A673 (cell line): ENCODE measurements around the gene ELOVL6. TPM values are rescaled to one million over a fixed set of nuclear protein-coding genes. Genes with fewer than 3 reads are reported as not detected.
"Not testable (repeated sequence)": the region's sequence is repeated elsewhere in the genome, so short reads cannot be mapped to it uniquely, and the experiment has no call there.

ENCODE experiments used
- BruUV-seq: library from RNA; stranded (reverse); fragments of 400-500 nt; replicated peaks from 2 replicates; lab custom pipeline; 2021; lab: Mats Ljungman, UMichigan
- CTCF ChIA-PET: fragments of 300-600 bp; sonication (Branson Sonifier 250); formaldehyde crosslinking; loops from one replicate; lab custom pipeline; 2022; ENCODE audit warnings: antibody characterized with exemption; lab: Charles Lee
- POLR2A ChIA-PET: fragments of 300-600 bp; sonication (Branson Sonifier 250); formaldehyde crosslinking; loops from one replicate; lab custom pipeline; 2022; ENCODE audit warnings: antibody characterized with exemption; ENCODE audit not compliant: low non-redundant PET; lab: Charles Lee
- DNase-seq: peaks from one replicate; pipeline ENCODE4 v3.0.0-alpha.2; 2015; ENCODE audit warnings: low spot score
- H3K27ac ChIP-seq: fragments of 200-600 bp; sonication (generic); 2 replicates; pipeline ENCODE4 v1.5.1; 2016; ENCODE audit warnings: mixed run types, low read depth, mild to moderate bottlenecking, mixed read lengths, antibody characterized with exemption, low read length; ENCODE audit not compliant: poor library complexity, severe bottlenecking
- H3K27me3 ChIP-seq: fragments of 200-600 bp; sonication (generic); replicated peaks from 2 replicates; pipeline ENCODE4 v1.6.1; 2017; ENCODE audit warnings: mixed run types, low read depth, mild to moderate bottlenecking, mixed read lengths, antibody characterized with exemption, low read length; ENCODE audit not compliant: insufficient read depth, poor library complexity
- H3K36me3 ChIP-seq: fragments of 200-600 bp; sonication (generic); 2 replicates; pipeline ENCODE4 v1.6.1; 2016; ENCODE audit warnings: mixed run types, mild to moderate bottlenecking, mixed read lengths, antibody characterized with exemption, low read length; ENCODE audit not compliant: insufficient read depth, poor library complexity, severe bottlenecking
- H3K4me1 ChIP-seq: fragments of 200-600 bp; sonication (generic); 2 replicates; pipeline ENCODE4 v1.6.1; 2017; ENCODE audit warnings: mixed run types, mild to moderate bottlenecking, mixed read lengths, antibody characterized with exemption, low read length; ENCODE audit not compliant: insufficient read depth, poor library complexity, severe bottlenecking
- H3K4me3 ChIP-seq: fragments of 200-600 bp; sonication (generic); 2 replicates; pipeline ENCODE4 v1.5.1; 2016; ENCODE audit warnings: low read depth, mixed run types, mild to moderate bottlenecking, mixed read lengths, low read length; ENCODE audit not compliant: poor library complexity, severe bottlenecking
- H3K9me3 ChIP-seq: fragments of 200-600 bp; sonication (generic); 2 replicates; pipeline ENCODE4 v1.6.1; 2016; ENCODE audit warnings: mixed run types, low read depth, mild to moderate bottlenecking, mixed read lengths, antibody characterized with exemption, low read length; ENCODE audit not compliant: poor library complexity, severe bottlenecking
- CTCF ChIP-seq: fragments of 300-800, 200-600 bp; sonication (generic); conservative IDR thresholded peaks from 2 replicates; pipeline ENCODE4 v1.5.1; 2017; ENCODE audit warnings: low read depth, mild to moderate bottlenecking, antibody characterized with exemption, low read length, moderate library complexity, mixed read lengths
- EZH2 ChIP-seq: fragments of 200-600 bp; sonication (generic); IDR thresholded peaks from 2 replicates; pipeline ENCODE4 v1.6.1; 2017; ENCODE audit warnings: borderline replicate concordance, low read depth, mild to moderate bottlenecking, mixed read lengths, antibody characterized with exemption, low read length; ENCODE audit not compliant: poor library complexity, severe bottlenecking
- intact Hi-C: fragments of 100-400 bp; cut with micrococcal nuclease; formaldehyde crosslinking; loops from one replicate; pipeline ENCODE4 v1.10.0; 2022; ENCODE audit not compliant: unreplicated experiment
- total RNA-seq: library from RNA; stranded (reverse); gene quantifications from 2 replicates; pipeline ENCODE4 v1.2.3, GENCODE V29; 2021

ELOVL6 gene
- total RNA-seq, 1 experiment from 2014 or later, result 50.0 TPM

GRCh38 chr4:110160618-110161017 lies 37.8 kb downstream of the ELOVL6 start:
- H3K36me3 ChIP-seq, result no peaks in the 10 kb centered on the region
- H3K27ac ChIP-seq, result no peak overlapping the region
- H3K4me1 ChIP-seq, result peaks cover 56% of the 10 kb centered on the region
- no peaks in the 10 kb centered on the region for H3K9me3 ChIP-seq
- intact Hi-C loops, result no loop called here
- BruUV-seq, result no TSS peak
- no peaks in the 10 kb centered on the region for H3K27me3 ChIP-seq
- POLR2A ChIA-PET, result no interaction called here
- H3K4me3 ChIP-seq, result no peak overlapping the region
- TF ChIP-seq CTCF (no peak), EZH2 (no peak)
- no peak for DNase-seq
- CTCF ChIA-PET, result no interaction called here

DNA sequence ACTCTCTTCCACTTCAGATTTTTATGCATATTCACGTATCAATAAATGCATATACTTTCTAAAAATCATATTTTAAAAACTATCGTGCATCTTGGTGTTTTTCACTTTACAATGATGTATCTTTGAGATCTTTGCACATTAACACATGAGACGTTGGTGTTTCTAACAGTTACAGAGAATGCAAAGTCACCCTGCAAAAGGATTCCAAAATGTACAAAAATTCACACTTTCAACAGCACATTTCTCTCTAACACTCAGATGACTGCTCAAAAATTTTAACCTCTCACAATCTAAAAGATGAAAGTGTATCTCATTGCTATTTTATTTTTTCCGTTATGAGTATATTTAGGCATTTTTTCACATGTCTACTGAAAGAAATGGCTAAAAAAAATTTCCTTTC lies 38.9 kb downstream of the ELOVL6 start:
- intact Hi-C loops, result no loop called here
- TF ChIP-seq EZH2, result no peak
- no peak for TF ChIP-seq CTCF
- Histone ChIP-seq H3K4me3 (no peak overlapping the region), H3K27ac (peak overlapping the region; percentile 28), H3K36me3 (no peaks in the 10 kb centered on the region), H3K4me1 (peaks cover 51% of the 10 kb centered on the region), H3K27me3 (no peaks in the 10 kb centered on the region), H3K9me3 (no peaks in the 10 kb centered on the region)
- ChIA-PET CTCF (no interaction called here), POLR2A (no interaction called here)
- no TSS peak for BruUV-seq
- DNase-seq, result no peak

DNA sequence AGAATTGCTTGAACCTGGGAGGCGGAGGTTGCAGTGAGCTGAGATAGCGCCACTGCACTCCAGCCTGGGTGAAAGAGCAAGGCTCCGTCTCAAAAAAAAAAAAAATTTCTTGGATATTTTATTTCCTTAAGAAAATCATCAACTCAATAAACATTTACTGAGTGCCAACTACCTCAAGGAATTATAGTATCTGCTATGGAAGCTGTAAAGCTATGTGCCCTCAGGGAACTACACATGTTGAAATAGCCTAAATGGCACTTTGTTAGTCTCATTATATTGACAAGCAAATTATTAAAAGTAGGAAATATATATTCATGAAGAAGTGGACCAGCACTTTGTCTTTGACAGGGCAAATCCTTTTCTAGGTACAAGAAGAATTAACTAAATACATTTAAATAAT lies 40.8 kb downstream of the ELOVL6 start:
- no peak for TF ChIP-seq CTCF
- no peak for TF ChIP-seq EZH2
- Histone ChIP-seq H3K27me3 (no peaks in the 10 kb centered on the region), H3K27ac (no peak overlapping the region), H3K9me3 (no peaks in the 10 kb centered on the region), H3K36me3 (no peaks in the 10 kb centered on the region), H3K4me3 (no peak overlapping the region), H3K4me1 (peaks cover 39% of the 10 kb centered on the region)
- intact Hi-C loops, result no loop called here
- BruUV-seq, result no TSS peak
- no peak for DNase-seq
- POLR2A ChIA-PET, result no interaction called here
- CTCF ChIA-PET, result no interaction called here

GRCh38 chr4:110157166-110157565 lies 41.2 kb downstream of the ELOVL6 start:
- CTCF ChIA-PET, H3K27ac ChIP-seq, POLR2A ChIA-PET, H3K27me3 ChIP-seq, H3K4me3 ChIP-seq, H3K36me3 ChIP-seq, BruUV-seq, H3K9me3 ChIP-seq, intact Hi-C loops, DNase-seq: not testable (repeated sequence)
- H3K4me1 ChIP-seq, result peaks cover 39% of the 10 kb centered on the region
